Measurements from ENCODE around the gene SDHAF3.
"Not testable (repeated sequence)": the region's sequence is repeated elsewhere in the genome, so short reads cannot be mapped to it uniquely, and the experiment has no call there.

SDHAF3 gene

DNA sequence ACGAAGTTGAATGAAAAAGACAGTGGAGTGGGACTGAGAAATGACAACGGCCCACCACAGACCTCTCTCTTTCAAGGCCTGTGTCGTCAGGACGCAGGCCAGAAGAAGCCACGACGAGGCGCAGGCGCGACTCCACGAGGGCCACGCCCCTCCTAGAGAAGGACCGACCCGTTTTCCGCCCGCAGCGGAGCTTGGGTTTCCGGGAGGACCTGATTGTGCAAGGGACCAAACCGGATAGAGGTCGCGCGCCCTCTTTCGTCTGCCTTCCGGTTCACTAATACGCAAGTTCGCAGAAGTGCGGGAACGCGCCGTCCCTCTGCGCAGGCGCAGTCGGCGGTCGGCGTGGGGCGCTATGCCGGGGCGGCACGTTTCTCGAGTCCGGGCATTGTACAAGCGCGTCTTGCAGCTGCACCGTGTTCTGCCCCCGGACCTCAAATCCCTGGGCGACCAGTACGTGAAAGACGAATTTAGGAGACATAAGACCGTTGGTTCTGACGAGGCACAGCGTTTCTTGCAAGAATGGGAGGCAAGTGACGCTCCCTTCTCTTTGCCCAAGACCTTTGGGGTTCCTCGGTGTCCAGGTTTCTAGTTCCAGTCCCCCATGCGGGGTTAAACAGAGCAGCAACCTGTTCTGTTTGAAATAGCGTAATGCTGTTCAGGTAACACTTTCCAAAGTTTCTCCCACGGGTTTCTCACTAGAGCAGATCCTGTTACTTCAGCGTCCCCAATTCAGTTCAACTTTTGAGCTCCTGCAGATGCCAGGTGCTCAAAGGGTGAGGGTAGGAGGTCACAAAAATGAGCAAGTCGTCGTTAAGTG, at the start of gene SDHAF3:
Gene SDHAF3 (plus strand): TSS at position 327 of the 817 bp plus-strand sequence. CDS start 26 bp downstream, at position 353.
- Histone ChIP-seq H3K36me3 (ENCODE audit: insufficient read depth, low read length) (no peaks in the 10 kb centered on the region), H3K4me3 (ENCODE audit: low read depth in 1 of 2, low read length in 2 of 2) (peak within 1 kb of the TSS; percentile 51 to 91), H3K9me3 (ENCODE audit: low read length) (no peaks in the 10 kb centered on the region), H3K27ac (ENCODE audit: low read depth, low read length) (peak within 1 kb of the TSS; percentile 62), H3K27me3 (ENCODE audit: control insufficient read depth in 1 of 2, insufficient read depth in 2 of 2, low read length in 2 of 2) (no peaks in the 10 kb centered on the region), H3K4me1 (ENCODE audit: insufficient read depth, low read length) (peaks cover 19% of the 10 kb centered on the region), H3K9ac (ENCODE audit: low read length) (peak within 1 kb of the TSS; percentile 67)

DNA sequence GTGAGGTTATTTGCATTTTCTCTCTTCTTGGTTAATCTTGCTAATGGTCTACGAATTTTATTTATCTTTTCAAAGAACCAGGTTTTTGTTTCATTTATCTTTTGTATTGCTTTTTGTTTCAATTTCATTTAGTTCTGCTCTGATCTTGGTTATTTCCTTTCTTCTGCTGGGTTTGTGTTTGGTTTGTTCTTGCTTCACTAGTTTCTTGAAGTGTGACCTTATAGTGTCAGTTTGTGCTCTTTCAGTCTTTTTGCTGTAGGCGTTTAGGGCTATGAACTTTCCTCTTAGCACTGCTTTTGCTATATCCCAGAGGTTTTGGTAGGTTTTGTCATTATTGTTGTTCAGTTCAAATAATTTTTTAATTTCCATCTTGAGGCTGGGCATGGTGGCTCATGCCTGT, 45.5 kb upstream of the SDHAF3 start:
- H3K4me1 ChIP-seq (ENCODE audit: insufficient read depth, low read length); H3K27ac ChIP-seq (ENCODE audit: low read depth, low read length); H3K4me3 ChIP-seq (ENCODE audit: low read depth in 1 of 2, low read length in 2 of 2); H3K9ac ChIP-seq (ENCODE audit: low read length); H3K27me3 ChIP-seq (ENCODE audit: control insufficient read depth in 1 of 2, insufficient read depth in 2 of 2, low read length in 2 of 2); H3K36me3 ChIP-seq (ENCODE audit: insufficient read depth, low read length); H3K9me3 ChIP-seq (ENCODE audit: low read length): not testable (repeated sequence)

DNA sequence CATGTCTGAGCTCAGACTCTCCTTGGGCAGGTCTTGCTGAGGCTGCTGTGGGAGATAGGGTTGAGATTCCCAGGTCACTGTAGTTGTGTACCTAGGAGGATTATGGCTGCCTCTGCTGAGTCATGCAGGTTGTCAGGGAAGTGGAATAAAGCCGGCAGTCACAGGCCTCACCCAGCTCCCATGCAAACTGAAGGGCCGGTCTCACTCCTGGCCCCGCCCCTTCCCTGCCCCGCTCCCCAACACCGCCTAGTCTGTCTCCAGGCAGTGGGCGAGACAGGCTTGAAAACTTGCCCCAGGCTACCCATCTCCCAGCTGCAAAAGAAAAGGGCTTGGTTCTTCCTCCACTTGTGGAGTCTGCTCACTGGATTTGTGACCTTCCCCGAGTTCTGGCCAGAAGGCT, 41.6 kb upstream of the SDHAF3 start:
- Histone ChIP-seq H3K27me3 (ENCODE audit: control insufficient read depth in 1 of 2, insufficient read depth in 2 of 2, low read length in 2 of 2) (no peaks in the 10 kb centered on the region), H3K4me3 (ENCODE audit: low read depth in 1 of 2, low read length in 2 of 2) (no peak overlapping the region), H3K36me3 (ENCODE audit: insufficient read depth, low read length) (no peaks in the 10 kb centered on the region), H3K9me3 (ENCODE audit: low read length) (no peaks in the 10 kb centered on the region), H3K4me1 (ENCODE audit: insufficient read depth, low read length) (no peaks in the 10 kb centered on the region), H3K9ac (ENCODE audit: low read length) (no peak overlapping the region), H3K27ac (ENCODE audit: low read depth, low read length) (no peak overlapping the region)

DNA sequence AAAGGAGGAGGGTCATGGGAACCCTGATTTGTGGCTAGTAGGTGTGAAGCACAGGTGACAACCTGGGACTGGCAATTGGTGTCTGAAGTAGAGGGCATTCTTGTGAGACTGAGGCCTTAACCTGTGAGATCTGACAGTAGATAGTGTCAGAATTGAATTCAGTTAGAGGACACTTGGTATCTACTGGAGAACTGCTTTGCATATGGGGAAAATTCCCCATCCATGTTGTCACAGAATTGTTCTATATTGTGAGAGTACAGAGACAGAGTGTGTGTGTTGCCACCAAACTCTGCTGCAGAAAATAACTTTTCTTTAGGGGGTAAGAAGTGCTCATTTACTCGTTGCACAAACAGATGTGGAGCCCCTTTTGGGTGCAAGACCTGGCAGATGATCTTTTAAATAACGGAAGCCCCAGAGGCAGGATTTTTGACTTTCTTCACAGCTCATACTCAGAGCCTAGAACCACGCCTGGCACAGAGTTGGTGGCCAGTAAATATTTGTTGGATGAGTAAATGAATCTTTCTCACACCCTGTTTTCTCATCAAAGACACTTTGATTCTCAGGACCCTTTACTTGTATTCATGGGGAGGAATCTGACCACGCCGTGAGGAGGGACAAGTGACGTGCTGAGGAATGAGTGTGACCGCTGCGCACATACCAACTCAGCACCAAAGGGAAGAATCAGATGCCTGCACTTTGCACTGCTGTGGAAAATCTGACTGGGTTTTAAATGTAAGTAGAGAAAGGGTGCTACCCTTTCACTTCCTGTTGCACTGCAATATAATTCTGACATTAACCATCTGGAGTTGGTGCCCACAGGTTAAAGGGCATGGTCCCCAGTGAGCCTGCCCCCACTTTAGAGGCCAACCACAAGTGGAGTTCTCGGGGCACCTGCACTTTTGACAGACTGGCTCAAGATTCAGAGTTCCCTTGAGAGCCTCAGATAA, 39.2 kb upstream of the SDHAF3 start:
- no peaks in the 10 kb centered on the region for H3K36me3 ChIP-seq (ENCODE audit: insufficient read depth, low read length)
- H3K9ac ChIP-seq (ENCODE audit: low read length): no peak overlapping the region
- H3K4me1 ChIP-seq (ENCODE audit: insufficient read depth, low read length): no peaks in the 10 kb centered on the region
- no peak overlapping the region for H3K4me3 ChIP-seq (ENCODE audit: low read depth in 1 of 2, low read length in 2 of 2)
- H3K27ac ChIP-seq (ENCODE audit: low read depth, low read length): no peak overlapping the region
- no peaks in the 10 kb centered on the region for H3K9me3 ChIP-seq (ENCODE audit: low read length)
- H3K27me3 ChIP-seq (ENCODE audit: control insufficient read depth in 1 of 2, insufficient read depth in 2 of 2, low read length in 2 of 2): no peaks in the 10 kb centered on the region

DNA sequence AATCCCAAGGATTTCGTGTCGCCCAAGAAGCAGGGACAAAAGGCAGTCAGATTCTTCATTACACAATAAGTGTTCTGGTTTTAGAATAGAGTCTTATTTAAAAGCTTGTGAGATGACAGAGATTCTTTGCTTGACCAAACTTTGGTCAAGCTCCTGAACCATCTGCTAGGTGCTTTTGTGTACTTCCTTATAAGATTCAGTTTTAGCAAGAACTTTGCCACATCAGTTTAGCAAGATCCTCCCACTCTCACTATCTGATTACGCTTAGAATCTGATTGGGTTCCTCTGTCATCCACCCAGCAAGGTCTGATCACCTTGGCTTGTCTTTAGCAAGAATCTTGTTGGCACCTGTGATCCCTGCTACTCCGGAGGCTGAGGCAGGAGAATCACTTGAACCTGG, 38.2 kb upstream of the SDHAF3 start:
- Histone ChIP-seq H3K4me3 (ENCODE audit: low read depth in 1 of 2, low read length in 2 of 2) (no peak overlapping the region), H3K36me3 (ENCODE audit: insufficient read depth, low read length) (no peaks in the 10 kb centered on the region), H3K4me1 (ENCODE audit: insufficient read depth, low read length) (no peaks in the 10 kb centered on the region), H3K27me3 (ENCODE audit: control insufficient read depth in 1 of 2, insufficient read depth in 2 of 2, low read length in 2 of 2) (no peaks in the 10 kb centered on the region), H3K27ac (ENCODE audit: low read depth, low read length) (no peak overlapping the region), H3K9ac (ENCODE audit: low read length) (no peak overlapping the region), H3K9me3 (ENCODE audit: low read length) (no peaks in the 10 kb centered on the region)

DNA sequence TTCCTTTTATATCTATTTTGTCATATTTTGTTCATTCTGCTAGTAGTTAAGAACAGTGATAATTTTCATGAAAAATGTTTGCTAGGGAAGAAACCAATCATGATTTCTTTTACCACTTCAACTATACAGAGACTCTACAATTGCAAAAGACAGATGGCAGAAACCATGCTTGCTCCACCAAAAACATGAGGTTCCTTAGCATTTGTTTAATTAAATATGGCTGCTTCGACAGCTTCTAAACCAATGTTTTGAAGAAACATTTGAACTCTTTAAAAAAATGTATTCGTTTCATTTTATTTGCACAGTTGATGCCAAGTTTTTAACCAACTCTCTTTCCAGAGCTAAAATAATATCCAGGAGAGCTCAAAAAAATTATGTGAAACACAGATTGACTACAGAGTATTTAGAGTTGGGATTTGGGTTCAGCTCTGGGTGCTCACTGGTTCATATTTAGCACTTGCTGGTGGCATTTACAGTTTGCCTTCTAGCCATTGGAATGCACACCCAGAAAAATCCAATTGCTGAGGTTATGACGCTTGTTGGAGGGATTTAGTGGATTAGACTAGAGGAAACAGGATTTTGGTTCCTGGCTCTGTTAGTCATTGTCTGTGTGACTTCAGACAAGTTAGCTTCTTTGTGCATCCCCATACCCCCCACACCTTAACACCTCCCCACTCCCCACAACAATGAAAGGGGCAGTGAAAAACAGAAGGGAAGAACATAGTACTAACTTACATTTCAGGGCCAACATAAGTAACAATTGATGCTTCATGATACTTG, 35.8 kb upstream of the SDHAF3 start:
- Histone ChIP-seq H3K9me3 (ENCODE audit: low read length) (no peaks in the 10 kb centered on the region), H3K9ac (ENCODE audit: low read length) (no peak overlapping the region), H3K36me3 (ENCODE audit: insufficient read depth, low read length) (no peaks in the 10 kb centered on the region), H3K27me3 (ENCODE audit: control insufficient read depth in 1 of 2, insufficient read depth in 2 of 2, low read length in 2 of 2) (no peaks in the 10 kb centered on the region), H3K4me3 (ENCODE audit: low read depth in 1 of 2, low read length in 2 of 2) (no peak overlapping the region), H3K27ac (ENCODE audit: low read depth, low read length) (no peak overlapping the region), H3K4me1 (ENCODE audit: insufficient read depth, low read length) (no peaks in the 10 kb centered on the region)

DNA sequence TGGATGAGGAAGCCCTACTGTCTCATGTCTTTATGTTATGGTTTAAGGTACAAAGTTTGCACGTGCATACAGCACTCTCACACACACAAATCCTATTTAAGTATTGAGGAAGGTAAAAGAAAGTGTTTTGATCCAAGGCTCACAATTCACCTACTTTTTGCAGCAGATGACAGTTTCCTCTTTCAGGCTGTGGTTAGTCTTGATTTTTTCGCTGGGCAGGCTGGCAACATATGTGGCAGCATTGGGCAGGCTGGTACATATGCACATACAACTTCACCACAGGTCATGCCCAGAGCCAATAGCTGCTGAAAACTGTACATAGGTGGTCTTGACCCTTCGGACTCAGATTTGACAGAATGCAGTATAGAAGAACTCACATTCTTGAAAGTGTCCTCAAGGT, 29.1 kb upstream of the SDHAF3 start:
- H3K9ac ChIP-seq (ENCODE audit: low read length): no peak overlapping the region
- H3K27me3 ChIP-seq (ENCODE audit: control insufficient read depth in 1 of 2, insufficient read depth in 2 of 2, low read length in 2 of 2): no peaks in the 10 kb centered on the region
- no peak overlapping the region for H3K4me3 ChIP-seq (ENCODE audit: low read depth in 1 of 2, low read length in 2 of 2)
- H3K36me3 ChIP-seq (ENCODE audit: insufficient read depth, low read length): no peaks in the 10 kb centered on the region
- no peaks in the 10 kb centered on the region for H3K4me1 ChIP-seq (ENCODE audit: insufficient read depth, low read length)
- no peaks in the 10 kb centered on the region for H3K9me3 ChIP-seq (ENCODE audit: low read length)
- no peak overlapping the region for H3K27ac ChIP-seq (ENCODE audit: low read depth, low read length)

DNA sequence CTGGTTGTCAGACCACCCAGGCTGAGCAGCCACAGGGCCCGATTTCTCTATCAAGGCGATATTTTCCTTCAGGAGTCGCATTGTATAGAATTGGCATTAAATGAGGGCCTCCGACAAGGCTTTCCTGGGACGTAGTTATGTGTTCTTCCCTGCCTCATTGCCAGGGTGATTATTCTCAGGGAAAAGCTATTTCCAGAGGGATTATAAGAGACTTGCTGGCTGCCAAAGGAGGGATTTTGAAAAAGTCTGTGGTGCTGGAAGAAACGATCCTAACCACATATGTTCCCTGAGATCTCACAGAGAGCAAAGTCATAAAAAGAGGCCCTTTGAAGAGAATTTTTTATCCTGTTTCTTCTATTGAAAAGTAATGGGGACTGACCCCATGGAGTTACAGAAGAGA, 27.7 kb upstream of the SDHAF3 start:
- Histone ChIP-seq H3K9ac (ENCODE audit: low read length) (no peak overlapping the region), H3K9me3 (ENCODE audit: low read length) (no peaks in the 10 kb centered on the region), H3K4me3 (ENCODE audit: low read depth in 1 of 2, low read length in 2 of 2) (no peak overlapping the region), H3K27ac (ENCODE audit: low read depth, low read length) (no peak overlapping the region), H3K27me3 (ENCODE audit: control insufficient read depth in 1 of 2, insufficient read depth in 2 of 2, low read length in 2 of 2) (no peaks in the 10 kb centered on the region), H3K36me3 (ENCODE audit: insufficient read depth, low read length) (no peaks in the 10 kb centered on the region), H3K4me1 (ENCODE audit: insufficient read depth, low read length) (no peaks in the 10 kb centered on the region)

DNA sequence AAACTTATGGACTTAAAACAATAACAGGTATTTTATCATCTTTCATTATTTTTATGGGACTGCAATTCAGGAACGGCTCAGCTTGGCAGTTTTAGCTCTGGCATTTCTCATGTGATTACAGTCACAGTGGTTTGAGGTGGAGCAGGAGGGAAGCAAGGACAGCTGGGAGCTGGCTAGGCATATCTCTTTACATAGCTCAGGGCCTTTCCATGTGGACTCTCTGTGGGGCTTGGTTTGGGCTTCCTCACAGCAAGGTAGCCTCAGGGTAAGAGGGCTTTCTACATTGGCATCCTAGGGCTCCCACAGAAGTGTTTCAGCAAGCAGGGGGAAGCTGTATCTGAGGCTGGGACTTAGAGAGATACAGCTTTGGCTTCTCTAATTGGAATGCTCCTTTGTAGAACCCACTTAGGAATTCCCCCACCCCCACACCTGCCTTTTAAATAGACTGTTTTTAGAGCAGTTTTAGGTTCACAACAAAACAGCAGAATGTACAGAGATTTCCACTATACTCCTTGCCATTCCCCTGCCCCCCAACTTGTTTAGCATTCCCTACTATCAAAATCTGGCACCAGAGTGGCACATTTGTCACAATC, 26.6 kb upstream of the SDHAF3 start:
- H3K27ac ChIP-seq (ENCODE audit: low read depth, low read length): no peak overlapping the region
- H3K27me3 ChIP-seq (ENCODE audit: control insufficient read depth in 1 of 2, insufficient read depth in 2 of 2, low read length in 2 of 2): no peaks in the 10 kb centered on the region
- H3K9me3 ChIP-seq (ENCODE audit: low read length): no peaks in the 10 kb centered on the region
- H3K4me3 ChIP-seq (ENCODE audit: low read depth in 1 of 2, low read length in 2 of 2): no peak overlapping the region
- no peaks in the 10 kb centered on the region for H3K4me1 ChIP-seq (ENCODE audit: insufficient read depth, low read length)
- no peak overlapping the region for H3K9ac ChIP-seq (ENCODE audit: low read length)
- no peaks in the 10 kb centered on the region for H3K36me3 ChIP-seq (ENCODE audit: insufficient read depth, low read length)

DNA sequence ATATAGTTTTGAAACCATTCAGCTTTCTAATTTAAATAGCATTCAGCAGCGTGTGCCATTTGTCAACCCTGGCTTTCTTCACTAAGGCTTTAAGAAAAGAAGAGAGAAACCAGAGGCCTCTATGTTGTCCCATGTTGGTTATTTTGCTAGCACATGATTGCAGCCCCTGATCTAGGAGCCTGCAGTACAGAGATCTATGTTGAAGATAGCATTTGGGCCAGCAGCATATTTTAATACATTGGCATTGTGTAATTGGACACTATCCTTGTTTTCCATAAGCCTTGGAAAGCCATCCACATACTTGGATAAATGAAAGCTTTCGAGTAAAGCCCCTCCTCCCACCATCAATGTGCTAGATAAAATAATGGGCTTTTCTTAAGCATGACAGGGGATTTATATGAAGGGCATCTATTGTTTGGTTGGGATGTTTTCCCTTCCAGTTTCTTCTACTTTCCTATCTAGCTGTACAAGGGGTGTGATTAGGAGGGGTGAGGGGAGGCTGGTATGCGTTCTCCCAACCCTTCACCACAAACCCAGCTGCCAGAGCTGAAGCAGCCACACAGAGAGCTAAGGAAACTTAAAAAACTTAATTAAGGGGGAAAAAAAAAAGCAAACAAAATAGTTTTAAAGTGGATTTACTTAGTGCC, 23.1 kb upstream of the SDHAF3 start:
- Histone ChIP-seq H3K4me3 (ENCODE audit: low read depth in 1 of 2, low read length in 2 of 2) (no peak overlapping the region), H3K9me3 (ENCODE audit: low read length) (no peaks in the 10 kb centered on the region), H3K36me3 (ENCODE audit: insufficient read depth, low read length) (no peaks in the 10 kb centered on the region), H3K9ac (ENCODE audit: low read length) (no peak overlapping the region), H3K4me1 (ENCODE audit: insufficient read depth, low read length) (no peaks in the 10 kb centered on the region), H3K27me3 (ENCODE audit: control insufficient read depth in 1 of 2, insufficient read depth in 2 of 2, low read length in 2 of 2) (no peaks in the 10 kb centered on the region), H3K27ac (ENCODE audit: low read depth, low read length) (no peak overlapping the region)

Measured in muscle layer of colon (tissue), 2 donors.